SKM-1 treated with dmso at 0.1 percent for 144 hours (cell line): ENCODE results near the gene CDKL5.
"Not testable (repeated sequence)": the region's sequence is repeated elsewhere in the genome, so short reads cannot be mapped to it uniquely, and the experiment has no call there.

Experiments
- DNase-seq: peaks from one replicate; lab custom pipeline; 2025; ENCODE audit not compliant: unreplicated experiment; lab: John Stamatoyannopoulos, UW

The CDKL5 gene

GRCh38 chrX:18425199-18426003 is at the start of gene CDKL5:
Gene CDKL5, plus strand, starts transcription at chrX:18425608. Its CDS starts 81,489 bp downstream, at chrX:18507097.
- peak; percentile 89 for DNase-seq

GRCh38 chrX:18377796-18378195 is 47.6 kb upstream of the CDKL5 start:
- DNase-seq = peak; percentile 7

GRCh38 chrX:18389966-18390365 is 35.4 kb upstream of the CDKL5 start:
- DNase-seq = no peak

- peak; percentile 11 for DNase-seq
Observed at GRCh38 chrX:18390941-18391538, 34.4 kb upstream of the CDKL5 start.

GRCh38 chrX:18394477-18394876 is 30.9 kb upstream of the CDKL5 start:
- DNase-seq = no peak

- DNase-seq = no peak
Observed at GRCh38 chrX:18401848-18402213, 23.6 kb upstream of the CDKL5 start.

- no peak for DNase-seq
Observed at GRCh38 chrX:18406531-18407266, 18.7 kb upstream of the CDKL5 start.

GRCh38 chrX:18410038-18410437 is 15.4 kb upstream of the CDKL5 start:
- no peak for DNase-seq

GRCh38 chrX:18415386-18415785 is 10.0 kb upstream of the CDKL5 start:
- no peak for DNase-seq

GRCh38 chrX:18422325-18422724 is 3.1 kb upstream of the CDKL5 start:
- DNase-seq = no peak

- DNase-seq = no peak
Observed at GRCh38 chrX:18422886-18423285, 2.5 kb upstream of the CDKL5 start.

GRCh38 chrX:18424482-18425198 is 768 bp upstream of the CDKL5 start:
- DNase-seq = no peak

- no peak for DNase-seq
Observed at GRCh38 chrX:18426004-18426320, 554 bp downstream of the CDKL5 start.

GRCh38 chrX:18428006-18428405 is 2.6 kb downstream of the CDKL5 start:
- no peak for DNase-seq

- not testable (repeated sequence) for DNase-seq
Observed at GRCh38 chrX:18433288-18433687, 7.9 kb downstream of the CDKL5 start.

- DNase-seq = no peak
Observed at GRCh38 chrX:18434896-18435295, 9.5 kb downstream of the CDKL5 start.

GRCh38 chrX:18436017-18436416 is 10.6 kb downstream of the CDKL5 start:
- DNase-seq = no peak

GRCh38 chrX:18440835-18441234 is 15.4 kb downstream of the CDKL5 start:
- DNase-seq = no peak

GRCh38 chrX:18441780-18442367 is 16.5 kb downstream of the CDKL5 start:
- DNase-seq = no peak

- DNase-seq = peak; percentile 39
Observed at GRCh38 chrX:18448416-18448815, 23.0 kb downstream of the CDKL5 start.

GRCh38 chrX:18449236-18449635 is 23.8 kb downstream of the CDKL5 start:
- no peak for DNase-seq
